ENCODE measurements around the gene HAPLN1. TPM values are rescaled to one million over a fixed set of nuclear protein-coding genes. Genes with fewer than 3 reads are reported as not detected.

Gene HAPLN1
- total RNA-seq, 2 donors from 2014 or later = 2.0 to 14.1 TPM

DNA sequence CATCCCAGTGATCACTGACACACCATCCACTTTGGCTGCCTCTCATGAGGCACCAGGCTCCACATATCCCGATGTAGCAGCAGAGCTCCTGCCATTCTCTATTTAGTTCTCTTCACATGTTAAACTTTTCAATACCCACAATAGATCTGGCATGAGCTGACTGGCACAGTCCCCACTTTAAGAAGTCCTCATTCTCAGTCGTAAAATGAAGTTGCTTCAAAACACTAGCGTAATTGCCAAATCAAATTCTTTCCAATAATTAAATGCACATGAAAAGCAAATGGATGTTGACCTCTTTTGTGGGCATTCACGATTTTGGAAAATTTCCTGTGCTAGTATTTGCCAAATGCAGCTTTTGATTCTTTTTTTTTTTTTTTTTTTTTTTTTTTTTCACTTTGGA, 32.4 kb downstream of the HAPLN1 start:
- Histone ChIP-seq H3K36me3 (no peaks in the 10 kb centered on the region), H3K4me3 (no peak overlapping the region), H3K27me3 (replicated peaks; ENCODE audit: insufficient read depth) (no peaks in the 10 kb centered on the region), H3K4me1 (ENCODE audit: control insufficient read depth in 1 of 2, low read depth in 2 of 2) (no peaks in the 10 kb centered on the region), H3K27ac (no peak overlapping the region), H3K9me3 (no peaks in the 10 kb centered on the region)
- DNase-seq (ENCODE audit: low spot score) (no peak), ATAC-seq (ENCODE audit: insufficient number of reproducible peaks, low FRiP score, low read depth) (no peak)
- no peak for TF ChIP-seq CTCF (IDR thresholded peaks at IDR 0.05)

DNA sequence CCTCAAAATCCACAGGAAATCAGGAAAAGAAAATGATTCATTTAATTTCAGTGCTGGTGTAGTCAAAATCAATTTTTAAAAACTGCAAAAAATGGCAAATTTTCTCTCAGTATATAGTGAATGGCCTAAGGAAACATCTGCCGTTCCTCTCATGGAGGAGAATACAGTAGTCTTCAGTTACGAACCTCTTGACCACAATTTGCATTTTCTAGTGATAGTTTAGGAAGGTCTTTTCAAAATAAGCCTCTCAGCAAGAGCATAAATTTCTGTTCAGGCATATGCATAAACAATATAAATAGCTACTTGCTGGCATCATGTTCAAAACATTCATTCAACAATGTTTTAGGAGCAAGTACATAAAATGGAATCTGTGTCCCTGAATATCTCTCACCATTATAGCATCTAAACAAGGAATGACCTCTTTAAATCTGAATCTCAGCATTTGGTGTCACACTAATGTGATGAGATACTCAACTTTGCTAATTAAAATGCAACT, 33.5 kb downstream of the HAPLN1 start:
- H3K36me3 ChIP-seq = no peaks in the 10 kb centered on the region
- no peak for TF ChIP-seq CTCF (IDR thresholded peaks at IDR 0.05)
- ATAC-seq (ENCODE audit: insufficient number of reproducible peaks, low FRiP score, low read depth) = no peak

DNA sequence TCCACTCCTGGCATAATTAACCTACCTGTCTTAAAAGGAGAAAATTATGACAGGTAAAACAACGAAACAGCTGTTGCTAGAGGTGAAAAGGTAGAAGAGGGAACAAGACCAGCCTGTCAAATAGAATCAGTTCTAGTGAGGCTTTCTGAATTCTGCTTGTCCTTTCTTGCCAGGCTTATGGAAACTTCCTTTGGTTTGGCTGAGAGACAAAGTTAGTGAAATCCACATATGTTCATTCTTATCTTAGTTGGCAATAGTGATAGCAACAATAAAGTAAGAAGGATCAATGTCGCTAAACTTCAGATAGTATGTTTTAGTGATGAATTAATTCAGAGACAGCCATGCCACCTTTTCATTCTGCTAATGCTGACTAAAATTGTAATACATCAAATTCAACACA, 34.4 kb downstream of the HAPLN1 start:
- Histone ChIP-seq H3K4me1 (ENCODE audit: control insufficient read depth in 1 of 2, low read depth in 2 of 2) (no peaks in the 10 kb centered on the region), H3K9me3 (no peaks in the 10 kb centered on the region), H3K27me3 (replicated peaks; ENCODE audit: insufficient read depth) (no peaks in the 10 kb centered on the region), H3K36me3 (no peaks in the 10 kb centered on the region), H3K27ac (no peak overlapping the region), H3K4me3 (no peak overlapping the region)
- ATAC-seq (ENCODE audit: insufficient number of reproducible peaks, low FRiP score, low read depth) = no peak
- no peak for TF ChIP-seq CTCF (IDR thresholded peaks at IDR 0.05)
- DNase-seq (ENCODE audit: low spot score) = no peak

More for the DNA sequence above, 33.5 kb downstream of the HAPLN1 start:
- no peak overlapping the region for H3K4me3 ChIP-seq
- H3K27ac ChIP-seq = no peak overlapping the region
- no peaks in the 10 kb centered on the region for H3K27me3 ChIP-seq (replicated peaks; ENCODE audit: insufficient read depth)
- no peak for DNase-seq (ENCODE audit: low spot score)
- H3K4me1 ChIP-seq (ENCODE audit: control insufficient read depth in 1 of 2, low read depth in 2 of 2) = no peaks in the 10 kb centered on the region
- no peaks in the 10 kb centered on the region for H3K9me3 ChIP-seq

- Histone ChIP-seq H3K27me3 (replicated peaks; ENCODE audit: insufficient read depth) (no peaks in the 10 kb centered on the region), H3K4me1 (ENCODE audit: control insufficient read depth in 1 of 2, low read depth in 2 of 2) (no peaks in the 10 kb centered on the region), H3K27ac (no peak overlapping the region), H3K9me3 (no peaks in the 10 kb centered on the region), H3K36me3 (no peaks in the 10 kb centered on the region), H3K4me3 (no peak overlapping the region)
- no peak for TF ChIP-seq CTCF (IDR thresholded peaks at IDR 0.05)
- no peak for DNase-seq (ENCODE audit: low spot score)
- ATAC-seq (ENCODE audit: insufficient number of reproducible peaks, low FRiP score, low read depth) = no peak
Measured at GRCh38 chr5:83683836-83684235, 36.8 kb downstream of the HAPLN1 start.

DNA sequence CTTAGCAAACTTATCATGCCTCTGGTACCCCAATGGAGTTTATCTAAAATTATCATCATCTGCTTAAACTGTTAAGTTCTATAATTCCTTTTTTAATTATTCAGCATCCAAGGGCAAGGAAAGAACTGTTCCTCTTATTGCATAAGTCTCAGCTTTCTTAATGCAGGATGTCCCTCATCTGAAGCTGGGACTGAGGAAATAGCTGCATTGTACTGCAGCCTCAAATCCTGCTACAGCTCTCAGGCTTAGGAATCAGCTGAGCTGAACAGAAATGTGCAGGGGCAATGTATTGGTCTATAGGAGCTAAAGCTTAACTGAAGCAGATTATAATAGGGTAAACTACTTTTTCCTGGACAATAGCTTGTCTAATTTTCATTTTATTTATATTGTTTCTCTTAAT, 48.0 kb downstream of the HAPLN1 start:
- no peak overlapping the region for H3K27ac ChIP-seq
- H3K4me3 ChIP-seq = no peak overlapping the region
- DNase-seq (ENCODE audit: low spot score) = no peak
- no peak for ATAC-seq (ENCODE audit: insufficient number of reproducible peaks, low FRiP score, low read depth)
- H3K9me3 ChIP-seq = no peaks in the 10 kb centered on the region
- H3K27me3 ChIP-seq (replicated peaks; ENCODE audit: insufficient read depth) = no peaks in the 10 kb centered on the region
- H3K4me1 ChIP-seq (ENCODE audit: control insufficient read depth in 1 of 2, low read depth in 2 of 2) = no peaks in the 10 kb centered on the region
- no peak for TF ChIP-seq CTCF (IDR thresholded peaks at IDR 0.05)
- no peaks in the 10 kb centered on the region for H3K36me3 ChIP-seq
